Endothelial cell of hepatic sinusoid (primary cell): ENCODE data around the gene SMAD2.
"Not testable (repeated sequence)": the region's sequence is repeated elsewhere in the genome, so short reads cannot be mapped to it uniquely, and the experiment has no call there.

Experiments used
- in situ Hi-C: cut with HindIII; loops from 2 replicates; pipeline ENCODE4 v1.10.0; 2017; ENCODE audit warnings: low sequenced_read_pairs

The SMAD2 gene

DNA sequence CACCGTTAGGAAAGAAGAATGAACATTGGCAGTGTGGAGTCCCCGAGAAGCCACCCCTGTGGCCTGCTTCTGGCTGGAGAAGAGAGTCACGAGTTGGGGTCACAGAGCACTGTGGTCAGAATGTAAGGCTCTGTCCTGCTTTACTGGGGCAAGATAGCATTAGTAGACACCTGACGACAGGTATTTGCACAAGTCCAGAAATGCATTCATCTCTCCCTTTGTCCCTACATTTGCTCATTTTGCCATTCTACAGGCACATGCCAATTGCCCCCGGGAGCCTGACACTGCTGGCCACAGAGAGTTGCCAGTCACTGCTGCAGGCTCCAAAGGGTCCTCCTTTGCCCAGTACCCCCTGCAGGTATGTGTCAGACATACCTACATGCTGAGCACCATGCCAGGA, 133.3 kb downstream of the SMAD2 start:
- in situ Hi-C loops, result no loop called here

DNA sequence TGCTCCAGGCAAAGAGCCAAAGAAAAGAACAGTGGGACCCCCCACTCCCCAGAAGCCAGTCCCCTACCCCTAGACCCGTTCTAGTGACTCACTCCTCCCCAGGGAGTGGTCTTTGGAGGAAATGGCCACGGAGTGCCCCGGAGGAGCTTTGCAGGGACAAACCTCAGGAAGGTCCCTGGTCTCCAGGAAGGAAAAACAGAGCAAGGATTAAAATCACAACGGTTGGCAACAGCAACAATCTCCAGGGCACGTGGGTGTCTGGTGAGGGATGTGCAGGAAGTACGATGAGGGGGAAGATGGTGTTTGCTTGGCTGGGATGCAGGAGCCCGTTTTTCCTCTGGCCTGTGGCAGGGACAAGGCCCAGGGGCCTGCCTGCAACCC, 135.0 kb downstream of the SMAD2 start:
- in situ Hi-C loops, result no loop called here

DNA sequence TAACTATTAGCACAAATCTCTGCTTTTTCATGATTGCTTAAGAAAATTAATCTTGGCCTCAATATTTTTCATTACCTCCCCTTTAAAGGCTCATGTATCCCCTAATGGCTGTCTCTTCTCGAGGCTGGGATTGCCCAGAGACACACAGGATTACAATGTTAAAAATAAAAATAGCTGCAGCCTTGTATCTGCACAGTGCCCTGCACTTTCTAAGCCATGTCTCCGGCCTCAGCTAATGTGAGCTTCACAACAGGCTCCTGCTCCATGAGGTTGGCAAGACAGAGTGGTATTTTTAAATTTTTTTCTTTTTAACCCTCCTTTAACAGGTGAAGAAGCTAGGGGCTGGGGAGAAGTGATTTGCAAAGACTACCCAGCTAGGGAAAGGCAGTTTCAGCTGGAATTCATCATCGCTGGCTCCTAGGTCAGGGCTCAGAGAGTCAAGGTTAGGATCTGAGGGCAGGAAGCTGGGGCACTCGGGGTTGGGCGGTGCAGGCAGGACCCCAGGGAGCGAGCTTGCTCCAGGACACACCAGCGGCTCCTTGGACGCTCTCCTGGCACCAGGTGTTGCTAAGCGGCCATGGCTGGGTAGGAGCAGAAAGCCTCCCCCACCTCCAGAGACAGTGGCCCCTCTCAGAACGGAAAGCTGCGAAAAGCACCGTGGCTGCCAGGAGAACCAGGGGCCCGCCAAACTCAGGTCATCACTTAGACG, 135.6 kb downstream of the SMAD2 start:
- in situ Hi-C loops, result no loop called here

DNA sequence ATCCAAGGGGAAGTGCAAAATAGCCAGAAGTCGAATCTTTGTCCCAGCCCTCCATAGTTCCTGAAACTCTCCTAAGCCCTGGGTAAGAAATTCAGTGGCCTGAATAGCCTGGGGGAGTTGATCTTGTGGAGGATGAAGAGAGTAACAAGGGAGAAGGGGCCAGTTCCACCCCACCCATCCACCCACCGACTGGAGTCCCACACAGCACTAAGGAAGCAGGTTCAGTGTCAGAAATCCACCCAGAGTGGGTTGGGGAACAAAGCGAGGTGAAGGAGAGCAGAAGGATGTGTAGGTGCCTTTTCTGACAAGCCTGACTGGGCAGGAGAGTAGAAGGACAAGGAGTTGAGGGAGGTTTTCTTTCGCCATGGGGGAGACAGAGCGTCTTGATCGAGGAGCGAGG, 136.8 kb downstream of the SMAD2 start:
- in situ Hi-C loops, result no loop called here

DNA sequence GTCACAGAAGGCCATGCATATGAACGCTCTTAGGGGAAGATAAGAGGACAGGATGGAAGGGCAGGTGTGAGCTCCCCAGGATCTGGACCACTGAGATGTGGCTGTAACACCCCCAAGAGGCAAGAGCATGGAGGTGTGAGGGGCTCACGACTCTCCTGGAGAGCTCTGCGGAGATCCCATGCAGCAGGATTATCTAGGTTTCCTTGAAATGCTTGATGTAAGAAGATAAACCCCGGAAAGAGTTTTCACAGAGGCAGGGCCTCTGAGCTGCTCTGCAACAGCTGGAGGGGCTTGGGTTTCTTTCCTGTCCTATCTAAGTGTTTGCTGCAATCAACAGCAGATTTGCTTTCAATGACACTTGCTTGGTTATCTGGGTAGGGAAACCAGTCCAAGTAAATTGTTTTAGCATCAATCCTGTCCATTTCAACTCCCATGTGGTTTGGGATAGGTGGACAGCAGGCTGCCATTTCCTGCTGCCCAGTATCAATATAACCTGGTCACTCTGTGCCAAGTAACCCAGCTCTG, 138.9 kb downstream of the SMAD2 start:
- in situ Hi-C loops, result no loop called here

DNA sequence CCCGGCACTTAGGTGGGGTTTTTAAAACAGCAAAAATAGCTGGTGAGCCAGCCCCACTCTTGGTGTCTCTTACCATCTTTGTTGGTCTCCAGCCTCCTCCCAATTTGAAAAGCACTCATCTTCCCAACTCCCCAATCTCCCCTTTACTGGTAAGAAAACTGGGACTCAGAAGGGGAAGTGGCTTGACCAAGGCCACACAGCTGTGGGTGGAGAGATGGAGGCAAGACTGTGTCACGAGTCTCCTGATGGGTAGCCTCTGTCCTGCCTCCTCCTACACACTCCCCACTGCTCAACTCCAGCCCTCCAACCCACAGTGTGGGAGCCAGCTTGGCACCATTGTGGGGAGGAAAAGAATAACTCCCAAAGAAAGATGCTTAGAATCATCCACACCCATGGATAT, 140.4 kb downstream of the SMAD2 start:
- in situ Hi-C loops, result no loop called here

DNA sequence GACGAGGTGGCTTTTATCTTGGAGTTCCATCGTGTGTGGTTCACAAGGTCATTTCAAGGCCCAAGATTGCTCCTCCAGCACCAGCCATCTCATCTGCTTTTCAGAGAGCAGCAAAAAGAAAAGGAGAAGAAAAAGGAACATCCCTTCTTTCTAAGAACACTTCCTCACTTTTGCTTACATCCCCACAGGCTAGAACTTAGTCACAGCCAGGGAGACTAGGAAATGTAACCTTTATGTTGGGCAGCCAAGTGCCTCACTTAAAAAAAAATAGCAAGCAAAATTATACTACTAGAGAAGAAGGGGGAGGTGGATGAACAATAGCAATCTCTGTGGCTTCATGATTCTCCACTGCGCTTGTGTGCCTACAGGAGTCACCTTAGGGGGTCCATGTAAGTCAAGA, 141.8 kb downstream of the SMAD2 start:
- in situ Hi-C loops, result no loop called here

DNA sequence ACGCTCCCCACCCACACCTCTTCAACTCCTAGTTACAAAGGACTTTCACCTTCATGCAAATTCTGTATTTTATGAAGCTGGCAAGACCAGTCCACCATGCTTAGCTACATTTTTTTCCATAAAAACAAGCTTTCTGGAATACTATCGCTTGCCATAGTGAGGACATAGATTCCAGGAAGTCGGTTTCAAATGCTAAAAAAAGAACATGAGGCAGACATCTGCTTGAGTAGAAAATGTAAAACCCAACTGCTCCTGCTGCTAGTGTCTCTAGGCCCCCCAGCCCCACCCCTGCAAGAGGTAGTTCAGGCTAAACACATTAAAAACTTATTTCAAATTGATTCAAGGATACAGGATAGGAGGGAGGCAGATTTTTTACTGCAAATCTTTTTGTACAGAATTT, 148.9 kb downstream of the SMAD2 start:
- in situ Hi-C loops, result no loop called here

DNA sequence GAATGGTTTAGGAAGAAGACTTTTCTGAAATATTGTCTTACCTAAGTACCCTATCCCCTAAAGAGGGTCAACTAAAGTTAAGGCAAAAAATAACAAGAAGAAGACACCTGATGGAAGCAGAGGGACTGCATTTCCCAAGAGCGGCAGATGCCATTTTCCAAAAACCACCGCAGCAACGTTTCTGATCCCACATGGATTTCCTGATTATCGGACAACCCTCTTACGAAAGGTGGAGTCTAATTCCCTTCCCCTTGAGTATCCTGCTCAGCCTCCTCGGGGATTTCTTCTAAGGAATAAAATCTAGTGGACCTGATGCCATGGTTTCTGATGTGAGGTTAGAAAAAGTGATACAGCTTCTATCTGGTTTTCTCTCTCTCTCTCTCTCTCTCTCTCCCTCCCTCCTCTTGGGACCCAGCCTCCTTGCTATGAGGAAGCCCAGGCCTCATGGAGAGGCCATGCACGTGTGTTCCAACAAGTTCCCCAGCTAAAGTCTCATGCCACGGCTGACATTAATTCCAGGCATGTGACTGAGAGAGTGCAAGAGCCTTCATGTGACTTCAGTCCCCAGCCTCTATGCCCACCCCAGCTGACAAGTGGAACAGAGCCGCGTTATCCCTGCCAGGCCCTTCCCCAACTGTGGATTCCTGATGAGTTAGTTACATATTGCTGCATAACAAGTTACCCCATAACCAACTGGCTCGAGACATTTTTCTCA, 150.3 kb downstream of the SMAD2 start:
- in situ Hi-C loops, result no loop called here

DNA sequence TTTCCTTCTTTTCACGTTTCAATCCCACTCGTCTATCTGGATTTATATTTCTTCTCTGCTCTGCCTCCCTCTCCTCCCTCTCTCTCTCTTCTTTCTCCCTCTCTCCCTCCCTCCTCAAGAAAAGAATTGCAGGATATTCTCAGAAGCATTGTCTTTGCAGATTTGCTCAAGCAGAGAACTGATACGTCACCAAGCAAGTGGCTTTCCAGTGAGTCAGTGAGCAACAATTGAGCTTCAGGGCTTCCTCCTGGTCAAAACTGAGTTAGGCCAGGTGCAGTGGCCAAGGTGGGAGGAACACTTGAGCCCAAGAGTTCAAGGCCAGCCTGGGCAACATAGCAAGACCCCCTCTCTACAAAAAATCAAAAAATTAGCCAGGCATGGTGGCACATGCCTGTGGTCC, 151.1 kb downstream of the SMAD2 start:
- in situ Hi-C loops, result no loop called here

DNA sequence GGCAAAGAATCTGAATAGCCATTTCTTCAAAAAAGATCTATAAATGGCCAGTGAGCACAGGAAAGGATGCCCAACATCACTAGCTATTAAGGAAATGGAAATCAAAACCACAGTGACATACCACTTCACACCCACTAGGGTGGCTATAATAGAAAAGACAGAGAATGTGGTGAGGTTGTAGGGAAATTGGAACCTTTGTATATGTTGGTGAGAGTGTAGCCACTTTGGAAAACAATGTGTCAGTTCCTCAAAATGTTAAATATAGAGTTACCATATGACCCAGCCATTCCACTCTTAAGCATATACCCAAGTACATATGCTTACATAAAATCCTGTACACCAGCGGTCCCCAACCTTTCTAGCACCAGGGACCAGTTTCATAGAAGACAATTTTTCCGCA, 152.8 kb downstream of the SMAD2 start:
- in situ Hi-C loops, result no loop called here

DNA sequence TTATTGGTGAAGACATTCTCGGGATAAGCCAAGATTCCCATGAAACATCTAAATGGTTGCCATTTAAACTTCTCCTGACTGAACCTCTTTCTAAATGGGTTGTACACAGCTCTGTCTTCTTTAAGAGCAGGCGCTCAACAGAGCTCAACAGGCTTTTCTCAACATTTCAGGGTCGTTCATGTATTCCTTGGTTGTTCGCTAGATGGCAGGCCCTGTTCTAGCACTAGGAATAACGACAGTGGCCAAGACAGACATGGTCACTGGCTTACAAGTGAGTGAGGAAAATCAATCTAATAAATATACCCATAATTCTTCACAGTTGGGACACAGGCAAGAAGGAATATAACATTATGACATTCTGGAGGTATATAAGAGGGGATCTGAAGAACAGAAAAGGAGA, 154.5 kb downstream of the SMAD2 start:
- in situ Hi-C loops, result no loop called here

DNA sequence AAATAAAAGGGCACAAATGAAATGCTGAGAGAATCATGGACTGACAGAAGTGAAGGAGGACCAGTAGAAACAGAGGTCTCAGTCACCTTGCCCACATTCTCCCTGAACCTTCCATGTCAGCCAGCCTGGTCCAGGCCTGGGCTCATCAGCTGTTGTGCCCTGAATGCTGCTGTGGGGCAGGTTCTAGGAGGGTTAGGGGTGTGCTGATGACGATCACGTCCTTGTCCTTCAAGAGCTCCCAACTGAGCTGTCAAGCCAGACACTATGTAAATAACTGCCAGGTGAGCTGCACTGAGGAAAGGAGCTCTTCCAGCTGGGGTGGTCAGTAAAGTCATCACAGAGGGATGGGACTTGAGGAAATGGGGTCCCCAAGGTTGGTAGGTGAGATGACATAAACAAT, 156.5 kb downstream of the SMAD2 start:
- in situ Hi-C loops, result no loop called here

DNA sequence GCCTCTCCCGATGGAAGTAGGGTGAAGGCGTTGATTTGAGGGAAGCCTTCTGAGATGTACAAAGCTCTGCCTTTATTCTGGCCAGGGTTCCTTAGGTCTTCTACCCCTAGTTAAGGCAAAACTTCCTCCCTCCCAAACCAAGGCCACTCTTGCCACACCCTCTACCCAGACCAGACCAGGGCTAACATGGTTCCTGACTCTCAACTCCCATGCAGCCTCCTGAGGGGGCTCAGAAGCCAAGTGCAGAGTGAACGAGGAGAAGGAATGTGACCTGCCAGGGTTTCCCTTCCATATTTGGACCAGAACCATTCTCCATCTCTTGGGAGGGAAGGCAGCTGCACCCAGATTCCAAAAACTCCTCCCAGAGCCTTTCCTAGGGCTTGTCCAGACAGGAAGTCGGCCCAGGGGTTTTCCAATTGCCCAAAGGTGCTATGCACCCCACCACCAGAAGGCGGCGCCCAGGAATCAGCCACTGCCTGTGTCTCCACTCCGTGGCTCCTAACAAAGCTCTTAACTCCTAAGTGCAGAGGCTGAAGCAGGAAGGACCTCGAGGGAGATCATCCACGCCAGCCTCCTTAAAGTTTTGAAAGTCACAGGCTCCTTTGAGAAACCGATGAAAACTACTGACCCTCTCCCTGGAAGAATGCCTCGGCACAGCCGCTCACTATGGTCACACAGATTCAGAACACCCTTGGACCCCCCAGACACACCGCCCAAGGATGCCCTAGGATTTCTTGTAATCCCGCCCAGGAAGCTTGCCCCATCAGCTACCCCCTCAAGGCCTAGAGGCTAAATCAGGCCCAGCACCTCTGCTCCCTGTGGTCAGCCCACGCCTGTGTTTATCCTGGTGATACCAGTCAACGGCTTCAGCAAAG, 157.8 kb downstream of the SMAD2 start:
- in situ Hi-C loops, result no loop called here

DNA sequence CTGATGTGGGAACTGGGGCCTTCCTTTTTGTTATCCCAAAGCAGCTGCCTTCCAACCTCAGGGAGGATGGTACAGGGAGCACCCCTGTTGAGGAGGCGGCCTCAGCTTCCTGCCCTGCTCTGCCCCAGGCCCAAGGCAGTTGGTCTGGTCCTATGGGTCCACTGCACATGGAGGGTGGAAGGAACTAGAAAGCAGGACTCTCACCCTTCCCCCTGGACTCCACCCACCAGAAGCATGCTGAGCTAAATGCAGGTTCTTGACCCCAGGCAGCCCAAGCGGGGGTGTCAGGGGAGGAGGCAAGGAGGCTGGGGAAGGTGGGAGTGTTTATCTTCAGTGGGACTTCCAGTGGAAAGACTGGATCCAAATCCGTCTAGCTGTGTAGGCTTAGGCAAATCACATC, 158.5 kb downstream of the SMAD2 start:
- in situ Hi-C loops, result no loop called here

DNA sequence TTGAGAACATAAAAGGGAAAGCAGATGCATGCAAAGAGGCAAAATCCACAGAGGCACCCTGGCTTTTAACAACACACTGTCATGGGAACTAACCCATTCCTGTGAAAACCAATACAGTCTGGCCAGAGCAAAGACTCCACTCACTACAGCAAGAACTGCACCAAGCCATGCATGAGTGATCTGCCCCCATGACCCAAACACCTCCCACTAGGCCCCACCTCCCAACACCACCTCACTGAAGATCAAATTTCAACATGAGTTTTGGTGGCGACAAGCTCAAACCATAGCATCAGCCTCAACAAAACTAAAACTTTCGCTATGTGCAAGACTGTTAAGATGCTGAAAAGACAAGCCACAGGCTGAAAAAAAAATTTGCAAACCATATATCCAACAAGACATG, 162.8 kb downstream of the SMAD2 start:
- in situ Hi-C loops, result no loop called here

DNA sequence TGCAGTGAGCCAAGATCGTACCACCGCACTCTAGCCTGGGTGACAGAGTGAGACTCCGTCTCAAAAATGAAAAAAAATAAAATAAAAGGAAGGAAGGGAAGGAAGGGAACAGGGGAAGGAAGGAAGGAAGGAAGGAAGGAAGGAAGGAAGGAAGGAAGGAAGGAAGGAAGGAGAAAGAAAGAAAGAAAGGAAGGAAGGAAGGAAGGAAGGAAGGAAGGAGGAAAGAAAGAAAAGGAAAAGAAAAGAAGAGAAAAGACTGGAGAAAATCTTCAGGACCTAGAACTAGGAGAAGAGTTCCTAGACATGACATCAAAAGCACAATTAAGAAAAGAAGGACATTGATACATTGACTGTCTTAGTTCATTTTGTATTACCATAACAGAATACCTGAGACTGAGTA, 163.3 kb downstream of the SMAD2 start:
- in situ Hi-C loops, result not testable (repeated sequence)
